Inferior parietal cortex (tissue), 1 donor: Measurements from ENCODE around the gene INF2.
"Not testable (repeated sequence)": the region's sequence is repeated elsewhere in the genome, so short reads cannot be mapped to it uniquely, and the experiment has no call there.

Source experiments
- DNase-seq: peaks from one replicate; pipeline ENCODE4 v3.0.0-alpha.2; 2016; ENCODE audit errors: extremely low spot score

The INF2 gene

DNA sequence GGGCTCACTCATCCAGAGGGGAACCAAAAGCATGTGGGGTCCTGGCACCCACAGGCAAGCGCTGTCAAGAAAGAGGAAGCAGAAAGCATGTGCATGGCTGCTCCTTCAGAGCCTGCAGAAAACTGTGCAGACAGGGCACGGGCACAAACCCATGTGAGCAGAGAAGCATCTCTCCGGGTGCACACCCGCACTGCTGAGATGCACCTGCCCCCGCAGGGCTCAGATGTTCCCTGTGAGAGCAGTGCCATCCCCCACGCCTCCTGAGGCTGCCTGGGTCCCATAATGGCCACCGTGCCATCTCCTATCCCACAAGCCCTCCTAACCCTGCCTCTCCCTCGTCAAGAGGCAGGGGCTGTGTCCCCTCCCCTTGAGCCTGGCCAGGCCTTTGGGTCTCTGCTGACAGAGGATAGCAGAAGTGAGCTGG lies 32.3 kb upstream of the INF2 start:
- no peak for DNase-seq

DNA sequence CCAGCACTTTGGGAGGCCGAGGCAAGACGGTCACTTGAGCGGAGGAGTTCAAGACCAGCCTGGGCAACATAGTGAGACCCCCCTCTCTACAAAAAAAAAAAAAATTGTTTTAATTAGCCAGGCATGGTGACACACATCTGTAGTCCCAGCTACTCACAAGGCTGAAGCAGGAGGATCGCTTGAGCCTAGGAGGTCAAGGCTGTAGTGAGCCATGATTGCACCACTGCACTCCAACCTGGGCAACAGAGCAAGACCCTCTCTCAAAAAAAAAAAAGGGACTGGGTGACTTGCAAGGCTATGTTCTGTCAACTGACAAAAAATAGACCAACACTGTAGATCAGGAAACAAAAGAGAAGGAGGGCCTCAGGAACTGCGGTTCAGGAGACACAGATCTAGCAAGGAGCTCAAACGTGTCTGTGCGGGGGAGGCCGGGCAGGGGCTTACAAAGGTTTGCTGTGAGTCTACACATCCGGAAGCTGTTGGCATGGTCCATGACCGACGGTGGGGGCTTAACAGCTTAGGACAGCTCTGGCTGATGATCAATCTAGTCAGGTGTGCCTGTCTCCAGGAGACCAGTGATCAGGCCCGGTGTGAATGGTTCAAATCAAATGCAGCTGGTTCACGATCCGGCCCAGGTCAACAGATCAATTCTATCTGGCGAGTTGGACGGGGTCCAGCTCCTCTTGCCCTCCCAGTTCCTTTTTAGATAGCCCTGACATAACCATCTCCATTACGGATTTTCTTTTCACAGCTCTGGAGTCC lies 31.7 kb upstream of the INF2 start:
- no peak for DNase-seq

DNA sequence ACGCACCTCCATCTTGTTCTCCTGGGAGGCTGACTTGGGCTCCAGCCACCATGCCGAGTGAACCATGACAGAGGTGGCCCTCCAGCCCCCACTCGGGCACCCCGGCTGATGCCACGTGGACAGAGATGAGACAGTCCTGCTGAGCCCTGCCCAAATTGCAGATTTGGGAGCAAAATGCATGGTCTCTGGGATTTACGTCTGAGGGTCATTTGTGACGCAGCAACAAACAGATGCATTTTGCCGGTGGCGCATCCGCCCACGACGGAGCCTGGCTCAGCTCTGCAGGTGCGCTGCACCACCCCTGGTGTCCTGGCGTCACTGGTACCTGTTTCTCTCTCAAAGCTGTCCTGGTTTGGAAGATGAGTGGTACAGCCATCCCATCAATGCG lies 31.1 kb upstream of the INF2 start:
- DNase-seq = no peak

DNA sequence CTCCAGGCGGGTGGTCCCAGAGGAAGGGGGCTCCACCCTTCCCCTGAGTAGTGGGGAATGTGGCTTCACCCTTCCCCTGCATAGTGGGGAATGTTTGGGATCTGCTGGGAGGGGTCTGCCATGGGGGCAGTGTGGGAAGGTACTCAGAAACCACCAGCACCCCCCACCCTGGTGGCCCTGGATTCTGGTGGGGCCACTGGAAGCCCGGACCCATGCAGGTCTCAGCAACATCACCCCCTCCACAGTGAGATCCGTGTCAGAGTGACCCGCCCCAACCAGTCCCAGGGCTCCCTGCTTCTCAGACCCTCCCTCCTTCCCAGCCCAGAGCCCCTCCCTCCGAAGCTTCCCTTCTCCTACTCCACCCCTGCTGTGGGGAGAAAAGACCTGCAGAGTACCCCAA lies 30.3 kb upstream of the INF2 start:
- DNase-seq = no peak

DNA sequence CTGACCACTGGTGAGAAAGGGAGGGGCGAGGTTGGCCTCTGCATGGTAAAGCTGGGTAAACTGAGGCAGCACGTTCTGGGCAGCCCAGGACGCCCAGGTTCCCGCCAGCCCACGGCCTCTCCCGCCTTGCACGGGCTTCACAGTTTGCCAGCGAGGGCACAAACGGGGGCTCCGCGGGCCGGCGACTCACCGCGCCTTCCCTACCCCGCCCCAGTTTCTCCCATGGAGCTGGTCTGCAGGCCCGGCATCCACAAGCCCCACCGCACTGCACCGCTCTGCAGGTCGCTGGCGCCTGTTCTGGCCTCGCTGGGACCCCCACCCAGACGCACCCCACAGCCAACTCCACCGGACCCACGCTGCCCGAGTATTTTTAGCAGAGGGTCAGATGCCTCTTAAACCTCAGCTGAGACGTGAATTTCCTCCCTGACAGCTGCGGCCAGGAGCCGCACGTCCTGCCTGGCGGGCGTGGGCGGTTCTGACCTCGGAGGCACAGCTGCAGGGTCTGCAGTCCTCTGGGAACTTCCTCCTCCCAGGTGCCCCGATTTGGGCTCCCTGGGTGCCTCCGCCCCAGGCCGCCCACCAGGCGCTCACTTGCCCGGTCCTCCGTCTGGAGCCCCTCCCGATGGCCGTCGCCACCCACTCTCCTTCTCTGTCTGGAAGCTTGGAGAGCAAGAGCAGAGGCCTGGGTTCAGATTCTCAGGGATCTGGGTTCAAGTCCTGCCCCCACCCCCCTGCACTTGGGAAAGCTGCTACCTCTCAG lies 29.5 kb upstream of the INF2 start:
- no peak for DNase-seq

DNA sequence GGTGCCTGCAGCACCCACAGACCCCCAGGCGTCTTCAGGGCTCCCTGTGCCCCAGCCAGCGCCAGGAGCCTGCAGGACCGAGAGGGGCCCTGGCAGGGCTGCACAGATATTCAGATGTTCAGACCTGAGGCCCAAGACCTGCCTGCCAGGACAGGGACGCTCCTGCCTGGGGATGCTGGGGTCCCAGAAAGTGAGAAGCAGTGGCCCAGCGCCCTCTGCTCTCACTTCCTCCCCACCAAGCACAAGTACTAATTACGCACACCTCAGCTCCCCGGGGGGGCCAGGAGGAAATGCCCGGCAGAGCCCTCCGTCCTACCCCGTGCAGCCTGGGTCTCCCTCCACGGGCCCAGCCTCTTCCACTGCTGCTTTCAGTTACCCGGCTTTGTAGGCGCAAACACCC lies 28.8 kb upstream of the INF2 start:
- DNase-seq = no peak

DNA sequence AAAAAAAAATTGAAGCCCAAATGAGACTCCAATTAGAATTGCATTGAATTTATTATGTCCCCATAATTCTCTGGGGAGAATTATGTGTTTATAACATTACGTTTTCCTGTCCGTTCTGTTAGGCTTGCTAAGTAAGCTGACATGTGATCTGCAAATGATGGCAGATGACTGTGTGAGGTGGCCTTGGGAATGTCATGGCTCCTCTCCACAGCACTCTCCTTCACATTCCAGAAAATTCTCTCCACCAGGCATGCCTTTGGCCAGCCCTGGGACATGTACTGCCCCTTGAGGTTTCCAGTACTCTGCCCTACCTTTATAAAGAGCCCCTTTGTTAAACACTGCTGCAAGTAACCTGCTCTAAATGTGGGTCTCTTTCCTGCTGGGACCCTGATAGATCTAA lies 28.3 kb upstream of the INF2 start:
- no peak for DNase-seq

DNA sequence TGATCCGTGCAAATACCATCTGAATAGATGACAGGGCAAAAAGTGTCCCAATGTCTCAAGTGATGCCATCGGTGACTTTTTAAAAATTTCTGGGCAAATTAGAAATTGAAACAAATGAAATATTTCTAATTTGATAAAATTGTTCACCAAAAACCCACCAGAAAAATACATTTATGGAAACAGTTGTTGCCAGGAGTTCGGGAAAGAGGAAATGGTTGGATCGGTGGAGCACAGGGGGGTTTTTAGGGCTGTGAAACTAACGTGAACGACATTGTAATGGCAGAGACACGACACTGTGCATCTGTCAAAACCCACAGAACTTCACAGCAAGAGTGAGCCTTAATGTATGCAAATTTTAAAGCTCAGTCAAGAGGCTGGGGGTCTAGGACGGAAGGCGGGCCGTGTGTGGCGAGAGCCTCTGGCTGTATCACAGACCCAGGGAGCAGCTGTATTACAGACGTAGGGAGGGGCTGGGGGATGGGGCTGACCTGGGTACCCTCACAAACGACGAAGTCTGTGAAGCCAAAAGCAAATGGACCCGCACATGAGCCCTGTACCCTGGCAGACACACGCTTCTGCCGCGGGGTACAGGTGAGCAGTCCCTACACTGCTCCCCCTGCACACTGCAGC lies 27.8 kb upstream of the INF2 start:
- not testable (repeated sequence) for DNase-seq

DNA sequence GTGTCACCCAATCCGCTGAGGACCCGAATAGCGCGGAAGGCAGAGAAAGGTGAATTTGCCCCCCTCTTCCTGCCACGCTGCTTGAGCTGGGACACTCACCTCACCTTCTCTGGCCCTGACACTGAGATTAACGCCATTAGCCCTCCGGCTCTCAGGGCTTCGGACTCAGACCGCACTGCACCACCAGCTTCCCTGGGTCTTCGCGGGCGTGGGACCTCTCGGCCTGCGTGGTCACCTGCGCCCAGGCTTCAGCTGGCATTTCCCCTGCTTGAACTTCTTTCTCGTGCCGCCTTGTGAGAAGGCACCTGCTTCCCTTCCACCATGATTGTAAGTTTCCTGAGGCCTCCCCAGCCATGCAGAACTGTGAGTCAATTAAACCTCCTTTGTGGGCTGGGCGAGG lies 26.9 kb upstream of the INF2 start:
- DNase-seq = not testable (repeated sequence)

DNA sequence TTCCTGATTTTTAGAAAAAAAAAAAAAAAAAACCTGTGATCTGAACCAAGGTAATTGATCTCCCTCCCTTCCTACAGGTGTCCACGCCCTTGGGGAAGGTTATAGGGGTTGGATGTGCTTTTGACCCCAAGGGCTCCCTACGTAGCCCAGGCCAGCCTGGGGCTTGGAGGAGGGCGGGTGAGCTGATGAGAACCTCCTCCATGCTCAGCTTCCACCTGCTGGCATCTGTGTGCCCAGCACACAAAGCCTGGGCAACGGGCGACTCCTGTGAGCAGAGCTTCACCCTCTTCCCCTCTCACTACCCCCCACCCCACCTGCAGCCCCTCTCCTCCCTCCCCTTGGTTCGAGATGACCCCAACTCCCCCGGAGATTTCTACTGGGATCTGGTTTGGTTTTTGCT lies 25.3 kb upstream of the INF2 start:
- no peak for DNase-seq

DNA sequence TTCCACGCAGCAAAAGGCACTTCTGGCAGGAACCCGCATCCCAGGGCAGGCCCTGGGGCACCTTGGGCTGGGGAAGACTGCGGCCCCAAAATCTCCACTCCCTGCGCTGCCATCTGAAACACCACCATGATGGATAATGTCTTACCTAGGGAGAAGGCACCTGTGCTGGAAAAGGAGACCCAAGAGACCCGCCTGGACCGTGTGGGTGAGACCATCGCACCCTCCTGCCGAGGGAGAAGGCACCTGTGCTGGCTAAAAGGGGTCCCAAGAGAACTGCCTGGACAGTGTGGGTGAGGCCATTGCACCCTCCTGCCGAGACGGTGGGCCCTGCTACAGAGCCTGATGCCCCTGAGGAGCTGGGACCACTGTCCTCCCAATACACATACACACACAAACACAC lies 24.8 kb upstream of the INF2 start:
- no peak for DNase-seq

DNA sequence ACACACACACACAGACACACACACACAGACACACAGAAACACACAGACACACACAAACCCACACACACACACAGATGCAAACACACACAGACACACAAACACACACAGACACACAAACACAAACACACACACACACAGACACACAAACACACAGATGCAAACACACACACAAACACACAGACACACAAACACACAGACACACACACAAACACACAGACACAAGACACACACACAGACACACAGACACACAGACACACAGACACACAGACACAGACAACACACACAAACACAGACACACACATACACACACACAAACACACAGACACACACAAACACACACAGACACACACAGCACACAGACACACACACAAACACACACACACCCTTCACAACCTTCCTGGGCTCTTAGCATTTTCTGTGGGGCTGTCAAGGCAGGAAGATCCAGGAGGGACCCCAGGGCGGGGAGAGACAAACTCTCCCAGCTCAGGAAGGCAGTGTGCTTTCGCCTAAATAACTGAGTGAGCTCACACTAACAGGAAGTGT lies 24.2 kb upstream of the INF2 start:
- DNase-seq = no peak

DNA sequence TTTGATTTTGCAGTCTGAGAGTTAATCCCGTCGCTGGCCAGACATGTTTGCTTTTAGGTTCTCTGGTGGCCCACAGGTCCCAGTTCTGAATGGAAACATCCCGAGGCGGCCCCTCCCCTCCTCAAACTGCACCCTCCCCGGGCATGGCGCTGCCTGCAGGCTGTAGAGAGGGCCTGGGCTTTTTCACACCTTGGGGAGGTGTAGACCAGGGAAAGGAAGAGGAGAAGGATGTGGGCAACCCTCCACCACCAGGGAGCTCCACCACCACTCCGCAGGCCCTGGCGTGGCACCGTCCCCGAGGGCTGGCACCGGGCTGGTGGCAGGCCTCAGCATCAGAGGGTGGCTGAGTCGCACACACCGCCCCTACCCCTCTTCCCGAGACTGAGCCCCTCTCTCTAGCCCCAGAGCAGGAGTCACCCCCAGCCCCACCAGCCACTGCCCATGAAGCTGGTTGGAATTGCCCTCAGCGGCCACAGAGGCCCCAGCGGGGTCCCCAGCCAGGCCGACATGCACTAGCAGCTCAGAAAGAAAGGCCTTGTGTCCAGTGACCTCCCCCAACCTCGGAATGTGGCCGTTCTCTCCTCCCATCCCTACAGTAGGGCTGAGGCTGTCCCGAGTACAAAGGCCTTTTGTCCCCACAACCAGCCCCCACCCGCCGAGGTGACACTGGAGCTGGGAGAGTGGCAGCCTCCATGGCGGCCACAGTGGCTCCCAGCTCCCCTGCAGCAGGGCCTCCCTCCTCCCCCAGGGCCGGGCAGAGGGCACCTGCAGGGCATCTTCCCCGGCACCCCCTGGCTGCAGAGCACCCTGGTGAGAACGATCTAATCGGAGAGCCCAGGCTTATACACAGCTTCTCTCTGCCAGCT lies 23.5 kb upstream of the INF2 start:
- peak; percentile 83 for DNase-seq

DNA sequence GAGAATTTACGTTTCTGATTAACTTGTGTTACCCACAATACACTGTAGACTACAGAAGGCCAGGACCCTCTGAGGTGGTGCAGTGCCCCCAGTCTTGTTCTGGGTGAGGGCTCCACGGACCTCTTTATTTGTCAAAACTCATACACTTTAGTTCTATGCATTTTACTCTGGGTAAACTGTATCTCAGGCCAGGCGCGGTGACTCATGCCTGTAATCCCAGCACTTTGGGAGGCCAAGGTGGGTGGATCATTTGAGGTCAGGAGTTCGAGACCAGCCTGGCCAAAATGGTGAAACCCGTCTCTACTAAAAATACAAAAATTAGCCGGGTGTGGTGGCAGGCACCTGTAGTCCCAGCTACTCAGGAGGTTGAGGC lies 22.9 kb upstream of the INF2 start:
- DNase-seq = not testable (repeated sequence)

DNA sequence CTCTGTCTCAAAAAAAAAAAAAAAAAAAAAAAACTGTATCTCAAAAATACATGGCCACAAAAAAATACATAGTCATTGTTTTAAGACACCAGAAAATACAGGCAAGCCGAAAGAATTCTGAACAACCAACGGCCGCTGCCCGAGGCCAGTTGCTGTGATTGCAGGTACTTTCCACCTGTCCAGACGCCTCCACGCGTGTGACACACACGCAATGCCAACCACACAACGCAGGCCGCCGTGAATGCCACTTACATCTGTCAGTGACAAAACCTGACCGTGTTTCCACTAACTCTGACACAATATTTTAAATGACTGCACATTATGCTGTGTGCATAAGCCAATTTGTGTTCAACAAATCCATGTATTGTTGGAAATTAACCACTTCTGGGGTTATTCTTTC lies 22.4 kb upstream of the INF2 start:
- no peak for DNase-seq

DNA sequence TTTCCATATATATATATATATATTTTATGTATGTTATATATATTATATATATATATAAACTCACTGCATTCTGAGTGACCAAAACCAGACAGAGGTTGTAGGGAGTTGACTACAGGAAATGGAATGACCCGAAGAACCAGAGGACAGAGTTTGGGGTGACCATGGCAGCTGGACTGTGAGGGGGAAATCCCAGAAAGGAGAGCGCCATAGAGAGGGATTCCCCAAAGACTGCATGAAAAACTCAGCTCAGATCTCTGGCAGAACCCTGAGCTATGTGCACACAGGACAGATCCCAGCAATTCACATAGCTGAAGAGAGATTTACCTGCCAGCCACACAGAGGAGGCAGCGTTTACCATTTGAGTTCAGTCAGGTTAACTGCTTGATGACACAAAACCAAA lies 19.7 kb upstream of the INF2 start:
- DNase-seq = no peak

DNA sequence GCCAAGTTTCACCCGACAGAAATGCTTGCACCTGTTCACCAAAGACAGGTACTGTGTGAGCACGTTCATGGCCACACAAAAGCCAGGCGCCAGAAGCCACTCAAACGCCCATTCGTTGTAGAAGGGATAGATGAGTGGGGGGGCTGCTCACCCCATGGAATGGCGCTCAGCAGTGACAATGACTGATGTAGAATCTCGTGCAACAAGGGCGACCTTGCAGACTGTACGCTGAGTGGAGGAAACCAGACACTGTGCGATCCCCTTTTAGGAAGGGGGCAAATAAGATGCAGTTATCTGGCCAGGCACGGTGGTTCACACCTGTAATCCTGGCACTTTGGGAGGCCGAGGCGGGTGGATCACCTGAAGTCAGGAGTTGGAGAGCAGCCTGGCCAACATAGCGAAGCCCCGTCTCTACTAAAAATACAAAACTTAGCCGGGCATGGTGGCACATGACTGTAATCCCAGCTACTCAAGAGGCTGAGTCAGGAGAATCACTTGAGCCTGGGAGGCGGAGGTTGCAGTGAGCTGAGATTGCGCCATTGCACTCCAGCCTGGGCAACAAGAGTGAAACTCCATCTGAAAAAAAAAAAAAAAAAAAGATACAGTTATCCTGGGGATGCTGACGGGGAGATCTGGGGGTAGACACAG lies 18.0 kb upstream of the INF2 start:
- DNase-seq = not testable (repeated sequence)

DNA sequence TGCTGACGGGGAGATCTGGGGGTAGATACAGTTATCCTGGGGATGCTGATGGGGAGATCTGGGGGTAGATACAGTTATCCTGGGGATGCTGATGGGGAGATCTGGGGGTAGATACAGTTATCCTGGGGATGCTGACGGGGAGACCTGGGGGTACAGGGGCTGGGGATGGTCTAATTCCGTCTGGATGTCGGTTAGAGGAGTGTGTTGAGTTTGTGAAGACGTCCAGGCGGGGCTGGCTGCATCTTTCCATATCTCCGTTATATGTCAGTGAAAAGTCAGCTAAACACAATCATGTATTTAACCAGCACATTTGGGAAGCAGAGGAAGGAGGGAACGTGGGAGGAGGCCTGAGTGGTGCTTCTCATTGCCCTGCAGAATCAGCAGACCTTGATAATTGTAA lies 17.3 kb upstream of the INF2 start:
- not testable (repeated sequence) for DNase-seq

DNA sequence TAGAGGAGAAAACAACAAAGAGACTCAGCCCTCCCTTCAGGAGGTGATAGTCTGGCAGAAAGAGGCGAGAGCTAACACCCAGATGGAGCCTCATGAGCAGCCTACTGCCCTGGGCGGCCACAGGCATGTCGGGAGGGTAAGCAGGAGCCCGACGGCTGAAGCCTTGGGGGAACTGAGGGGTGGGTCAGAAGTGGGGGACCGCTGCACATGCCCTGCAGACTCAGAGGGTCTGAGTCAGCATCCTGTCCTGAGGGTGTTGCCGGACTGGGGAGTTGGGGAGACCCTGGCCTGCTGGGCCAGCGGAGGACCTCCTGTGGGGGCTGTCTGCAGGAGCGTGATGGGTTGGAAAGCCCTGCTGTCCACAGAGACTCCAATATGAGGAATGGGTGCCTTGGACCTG lies 15.9 kb upstream of the INF2 start:
- no peak for DNase-seq

DNA sequence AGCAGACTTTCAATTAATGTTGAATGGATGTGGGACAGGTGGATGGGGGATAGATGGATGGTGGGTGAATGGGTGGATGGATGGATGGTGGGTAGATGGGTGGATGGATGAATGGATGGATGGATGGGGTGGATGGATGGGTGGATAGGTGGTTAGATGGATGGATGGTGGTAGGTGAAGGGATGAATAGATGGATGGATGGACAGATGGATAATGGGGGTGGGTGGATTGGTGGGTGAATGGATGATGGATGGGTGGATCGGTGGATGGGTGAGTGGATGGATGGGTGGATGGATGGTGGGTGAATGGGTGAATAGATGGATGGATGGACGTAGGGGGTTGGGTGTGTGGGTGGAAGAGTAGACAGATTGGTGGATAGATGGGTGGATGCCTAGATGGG lies 14.0 kb upstream of the INF2 start:
- DNase-seq = no peak

DNA sequence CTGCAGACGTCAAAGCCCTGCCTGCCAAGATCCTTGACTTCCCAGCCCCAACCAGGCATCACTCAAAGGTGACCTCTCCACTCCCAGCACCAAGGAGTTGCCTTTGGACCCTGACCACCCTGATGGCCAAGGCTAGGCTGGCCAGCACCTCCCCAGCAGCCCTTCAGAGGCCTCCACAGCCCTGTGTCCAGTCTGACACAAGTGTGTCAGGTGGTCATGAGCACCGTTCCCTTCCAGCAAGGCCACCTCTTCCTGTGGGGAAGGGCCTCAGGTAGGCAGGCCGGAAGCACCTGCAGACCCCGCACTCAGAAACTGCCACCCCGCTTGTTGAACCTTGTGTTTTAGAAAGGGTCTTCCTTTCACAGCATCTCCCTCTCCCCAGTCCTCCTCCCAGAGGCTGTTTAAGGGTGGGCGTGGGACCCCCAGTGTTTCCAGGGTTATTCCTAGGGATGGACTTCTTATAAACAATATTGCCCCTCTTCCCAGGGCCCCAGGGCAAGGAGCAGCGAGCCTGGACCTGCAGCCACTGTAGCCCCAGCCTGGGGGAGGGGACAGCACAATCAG lies 13.2 kb upstream of the INF2 start:
- DNase-seq = no peak
